GM12874 (cell line): ENCODE data around the gene ARMC3.

Experiments
- TF ChIP-seq, protein P1 (sequence below): IDR thresholded peaks from 2 replicates; pipeline ENCODE4 v1.5.1; 2011; ENCODE audit warnings: low read depth, mild to moderate bottlenecking, control low read depth, low read length, moderate library complexity; ENCODE audit not compliant: insufficient read depth

ARMC3 gene

DNA sequence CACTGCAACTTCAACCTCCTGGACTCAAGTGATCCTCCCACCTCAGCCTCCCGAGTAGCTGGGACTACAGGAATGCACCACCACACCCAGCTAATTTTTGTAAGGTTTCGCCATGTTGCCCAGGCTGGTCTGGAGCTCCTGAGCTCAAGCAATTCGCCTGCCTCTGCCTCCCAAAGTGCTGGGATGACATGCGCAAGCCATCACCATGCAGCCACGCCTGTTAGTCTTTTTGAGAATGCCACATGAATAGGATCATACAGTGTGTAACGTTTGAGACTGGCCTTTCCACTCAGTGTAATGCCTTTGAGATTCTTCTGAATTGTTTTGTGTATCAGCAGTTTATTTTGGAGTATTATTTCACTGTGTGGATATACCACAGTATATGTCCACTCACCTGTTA, 91.8 kb downstream of the ARMC3 start:
- TF ChIP-seq, protein P1, sequence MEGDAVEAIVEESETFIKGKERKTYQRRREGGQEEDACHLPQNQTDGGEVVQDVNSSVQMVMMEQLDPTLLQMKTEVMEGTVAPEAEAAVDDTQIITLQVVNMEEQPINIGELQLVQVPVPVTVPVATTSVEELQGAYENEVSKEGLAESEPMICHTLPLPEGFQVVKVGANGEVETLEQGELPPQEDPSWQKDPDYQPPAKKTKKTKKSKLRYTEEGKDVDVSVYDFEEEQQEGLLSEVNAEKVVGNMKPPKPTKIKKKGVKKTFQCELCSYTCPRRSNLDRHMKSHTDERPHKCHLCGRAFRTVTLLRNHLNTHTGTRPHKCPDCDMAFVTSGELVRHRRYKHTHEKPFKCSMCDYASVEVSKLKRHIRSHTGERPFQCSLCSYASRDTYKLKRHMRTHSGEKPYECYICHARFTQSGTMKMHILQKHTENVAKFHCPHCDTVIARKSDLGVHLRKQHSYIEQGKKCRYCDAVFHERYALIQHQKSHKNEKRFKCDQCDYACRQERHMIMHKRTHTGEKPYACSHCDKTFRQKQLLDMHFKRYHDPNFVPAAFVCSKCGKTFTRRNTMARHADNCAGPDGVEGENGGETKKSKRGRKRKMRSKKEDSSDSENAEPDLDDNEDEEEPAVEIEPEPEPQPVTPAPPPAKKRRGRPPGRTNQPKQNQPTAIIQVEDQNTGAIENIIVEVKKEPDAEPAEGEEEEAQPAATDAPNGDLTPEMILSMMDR: no peak

DNA sequence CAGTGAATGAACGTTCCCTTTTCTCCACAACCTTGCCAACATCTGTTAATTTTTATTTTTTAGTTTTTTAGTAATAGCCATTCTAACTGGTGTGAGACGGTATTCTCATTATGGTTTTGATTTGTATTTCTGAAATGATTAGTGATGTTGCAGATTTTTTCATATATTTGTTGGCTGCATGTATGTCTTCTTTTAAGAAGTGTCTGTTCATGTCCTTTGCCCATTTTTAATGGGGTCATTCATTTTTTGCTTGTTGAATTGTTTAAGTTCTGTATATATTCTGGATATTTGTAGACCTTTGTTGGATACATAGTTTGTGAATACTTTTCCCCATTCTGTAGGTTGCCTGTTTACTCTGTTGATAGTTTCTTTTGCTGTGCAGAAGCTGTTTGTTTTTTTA, 93.6 kb downstream of the ARMC3 start:
- TF ChIP-seq, protein P1: no peak

DNA sequence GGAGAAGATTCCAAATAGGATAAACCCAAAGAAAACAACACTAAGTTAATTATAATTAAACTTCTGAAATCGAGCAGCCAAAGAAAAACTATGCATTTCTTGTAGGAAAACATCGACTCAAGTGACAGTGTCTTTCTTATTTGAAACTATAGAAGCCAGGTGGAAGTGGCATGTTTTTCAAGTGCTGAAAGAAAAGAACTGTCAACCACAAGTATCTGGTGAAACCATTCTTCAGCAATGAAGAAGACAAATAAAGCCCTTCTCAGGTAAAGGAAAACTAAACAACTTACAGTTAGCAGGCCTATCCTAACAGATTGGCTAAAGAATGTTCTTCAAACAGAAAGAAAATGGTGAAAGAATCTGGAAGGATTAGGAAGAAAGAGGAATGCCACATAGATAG, 96.1 kb downstream of the ARMC3 start:
- TF ChIP-seq, protein P1: no peak

DNA sequence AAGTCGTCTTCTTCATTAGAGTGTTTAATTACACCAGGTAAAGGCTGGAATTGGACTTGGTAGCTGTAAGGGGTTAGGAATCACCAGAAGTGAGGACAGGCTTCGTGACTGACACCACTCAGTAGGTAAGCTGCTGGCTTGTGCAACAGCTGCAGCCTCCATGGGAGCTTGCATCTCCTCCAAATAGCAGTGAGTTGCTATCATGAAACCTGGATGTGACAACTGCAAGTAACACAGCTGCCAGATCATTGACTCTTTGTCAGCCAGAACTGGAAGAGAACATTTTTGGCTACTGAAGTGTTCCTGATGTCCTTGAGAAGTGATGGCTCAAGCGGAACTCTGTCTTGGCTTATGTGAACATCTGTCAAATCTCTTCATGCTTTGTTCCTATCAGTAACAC, 103.5 kb downstream of the ARMC3 start:
- TF ChIP-seq, protein P1: no peak

DNA sequence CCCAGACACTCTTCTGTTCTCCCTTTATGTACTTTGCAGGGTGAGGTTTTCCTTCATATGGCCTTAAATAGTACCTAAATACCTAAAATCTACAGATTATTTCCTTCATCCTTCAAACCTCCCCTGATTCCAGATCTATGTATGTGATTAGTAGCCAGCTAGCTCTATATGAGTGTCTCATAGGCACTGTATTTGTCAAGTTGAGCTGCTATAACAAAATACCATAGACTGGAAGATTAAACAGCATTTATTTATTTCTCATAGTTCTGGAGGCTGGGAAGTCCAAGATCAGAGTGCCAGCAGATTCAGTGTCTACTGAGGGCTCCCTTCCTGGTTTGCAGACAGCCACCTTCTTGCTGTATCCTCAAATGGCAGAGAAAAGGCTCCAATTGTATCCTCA, 106.9 kb downstream of the ARMC3 start:
- TF ChIP-seq, protein P1: no peak

DNA sequence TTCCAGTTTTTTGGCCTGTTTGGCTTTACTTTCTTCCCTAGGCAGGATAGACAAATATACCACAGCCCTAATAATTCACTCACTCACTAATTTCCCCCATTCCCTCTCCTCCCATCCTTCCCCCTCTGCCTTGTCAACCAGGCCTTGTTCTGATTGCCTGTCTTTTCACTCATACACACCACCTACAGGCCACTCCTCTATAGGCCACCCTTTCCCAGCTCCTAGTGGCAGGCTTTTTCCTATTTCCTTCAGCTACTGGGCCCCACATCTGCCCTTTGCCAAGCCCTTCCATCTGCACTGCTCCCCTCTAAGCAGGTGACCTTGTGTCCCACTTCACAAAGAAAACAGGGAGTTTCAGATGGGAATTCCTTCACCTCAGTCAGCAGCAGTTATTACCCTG, 107.7 kb downstream of the ARMC3 start:
- TF ChIP-seq, protein P1: no peak

DNA sequence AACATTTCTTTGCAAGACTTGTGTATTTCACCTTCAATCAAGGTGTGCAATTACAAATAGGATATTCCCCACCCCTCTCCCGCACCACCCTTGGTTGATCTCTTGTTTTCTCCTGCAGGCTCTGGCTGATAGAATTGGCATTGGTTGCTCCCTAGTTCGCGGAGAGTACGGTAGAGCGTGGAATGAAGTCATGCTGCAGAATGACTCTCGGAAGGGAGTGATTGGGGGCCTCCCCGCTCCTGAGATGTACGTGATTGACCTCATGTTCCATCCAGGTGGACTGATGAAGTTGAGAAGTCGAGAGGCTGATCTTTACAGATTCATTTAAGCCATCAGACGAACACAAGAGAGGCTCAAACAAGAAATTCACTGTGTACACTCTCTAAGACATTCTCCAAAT, 109.3 kb downstream of the ARMC3 start:
- TF ChIP-seq, protein P1: no peak

DNA sequence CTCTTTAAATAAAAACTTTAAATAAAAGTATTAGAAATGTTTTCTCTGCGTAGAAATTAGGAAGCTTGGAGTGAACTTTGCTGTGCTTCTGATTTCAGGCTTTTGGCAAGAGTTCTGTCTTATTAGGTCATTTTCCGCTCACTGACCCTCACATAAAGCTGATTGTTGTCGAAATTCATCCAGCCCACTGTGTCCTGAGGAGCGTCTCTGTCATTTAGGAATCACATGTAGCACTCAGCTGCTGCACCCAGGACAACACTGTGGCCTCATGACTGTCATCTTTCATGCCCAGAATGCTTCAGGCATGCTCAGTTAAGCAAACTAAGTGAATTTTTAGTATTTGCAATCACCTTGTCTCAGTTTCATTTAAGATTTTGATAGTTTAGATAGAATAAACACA, 109.7 kb downstream of the ARMC3 start:
- TF ChIP-seq, protein P1: no peak
